A549 (cell line): ENCODE results near the gene CLCF1. TPM values are rescaled to one million over a fixed set of nuclear protein-coding genes. Genes with fewer than 3 reads are reported as not detected.

Source experiments
- polyA plus RNA-seq, 4 experiments: library from polyadenylated mRNA; depleted of rRNA in 3 of 4; stranded (reverse); fragments of >200 nt; fragmentation: RNase III in 1 of 4; extraction: RNeasy Plus Mini Kit Qiagen cat#74134 plus additional on column Dnase treatment in 1 of 4; gene quantifications; 2 replicates in 3 of 4; 3 replicates in 1 of 4; pipeline ENCODE4 v1.2.3, GENCODE V29; 2011 to 2017
- small RNA-seq, 6 experiments: library from RNA; depleted of rRNA; stranded (forward); fragments of <200 nt; gene quantifications; one replicate each; pipeline ENCODE3, GENCODE V24; 2012

Gene CLCF1
- polyA plus RNA-seq, 2 of the 4 experiments (the other 2 are of a cell fraction) = 23.9 to 31.0 TPM

Small RNAs within 50 kb of the gene (small RNA-seq; reads per million reads assigned to genes)
- 0 to 1.7 (median 0) reads per million in 6 experiments for gene RN7SKP239
- gene RNU6-1238P = 0 reads per million in 6 experiments

Other genes with a start within 250 kb of the CLCF1 start
- gene GRK2, start 107.1 kb downstream of the CLCF1 start, polyA plus RNA-seq (2011; rRNA removed) = 20.1 and 20.5 TPM in 2 replicates
- gene GRK2, start 107.1 kb downstream of the CLCF1 start, polyA plus RNA-seq (2017; fragmentation: RNase III; extraction: RNeasy Plus Mini Kit Qiagen cat#74134 plus additional on column Dnase treatment) = 27.0 to 29.7 TPM (median 29.5 TPM) in 3 replicates
- gene ANKRD13D, start 84.3 kb downstream of the CLCF1 start, polyA plus RNA-seq (2011; rRNA removed) = 15.4 and 17.0 TPM in 2 replicates
- gene ANKRD13D, start 84.3 kb downstream of the CLCF1 start, polyA plus RNA-seq (2017; fragmentation: RNase III; extraction: RNeasy Plus Mini Kit Qiagen cat#74134 plus additional on column Dnase treatment) = 22.5 to 24.5 TPM (median 24.2 TPM) in 3 replicates
- 13.7 and 13.9 TPM in 2 replicates for gene SSH3, start 70.1 kb downstream of the CLCF1 start, polyA plus RNA-seq (2011; rRNA removed)
- 18.6 to 24.1 TPM (median 23.8 TPM) in 3 replicates for gene SSH3, start 70.1 kb downstream of the CLCF1 start, polyA plus RNA-seq (2017; fragmentation: RNase III; extraction: RNeasy Plus Mini Kit Qiagen cat#74134 plus additional on column Dnase treatment)
- 140 and 157 TPM in 2 replicates for gene POLD4, start 20.1 kb downstream of the CLCF1 start, polyA plus RNA-seq (2011; rRNA removed)
- gene POLD4, start 20.1 kb downstream of the CLCF1 start, polyA plus RNA-seq (2017; fragmentation: RNase III; extraction: RNeasy Plus Mini Kit Qiagen cat#74134 plus additional on column Dnase treatment) = 131 to 159 TPM (median 148 TPM) in 3 replicates
- 19.0 and 19.6 TPM in 2 replicates for gene RAD9A, start 18.4 kb upstream of the CLCF1 start, polyA plus RNA-seq (2011; rRNA removed)
- 41.6 to 43.7 TPM (median 43.0 TPM) in 3 replicates for gene RAD9A, start 18.4 kb upstream of the CLCF1 start, polyA plus RNA-seq (2017; fragmentation: RNase III; extraction: RNeasy Plus Mini Kit Qiagen cat#74134 plus additional on column Dnase treatment)
- 174 and 178 TPM in 2 replicates for gene PPP1CA, start 28.3 kb upstream of the CLCF1 start, polyA plus RNA-seq (2011; rRNA removed)
- 200 to 208 TPM (median 205 TPM) in 3 replicates for gene PPP1CA, start 28.3 kb upstream of the CLCF1 start, polyA plus RNA-seq (2017; fragmentation: RNase III; extraction: RNeasy Plus Mini Kit Qiagen cat#74134 plus additional on column Dnase treatment)
- not detected in 2 replicates for gene TBC1D10C, start 30.5 kb upstream of the CLCF1 start, polyA plus RNA-seq (2011; rRNA removed)
- 0.08 TPM in 1 of 3 replicates, not detected in the others for gene TBC1D10C, start 30.5 kb upstream of the CLCF1 start, polyA plus RNA-seq (2017; fragmentation: RNase III; extraction: RNeasy Plus Mini Kit Qiagen cat#74134 plus additional on column Dnase treatment)
- gene CARNS1, start 42.1 kb upstream of the CLCF1 start, polyA plus RNA-seq (2011; rRNA removed) = 0.08 and 0.15 TPM in 2 replicates
- gene CARNS1, start 42.1 kb upstream of the CLCF1 start, polyA plus RNA-seq (2017; fragmentation: RNase III; extraction: RNeasy Plus Mini Kit Qiagen cat#74134 plus additional on column Dnase treatment) = 0.09 to 0.12 TPM (median 0.10 TPM) in 3 replicates
- 34.6 and 40.9 TPM in 2 replicates for gene RPS6KB2, start 54.9 kb upstream of the CLCF1 start, polyA plus RNA-seq (2011; rRNA removed)
- gene RPS6KB2, start 54.9 kb upstream of the CLCF1 start, polyA plus RNA-seq (2017; fragmentation: RNase III; extraction: RNeasy Plus Mini Kit Qiagen cat#74134 plus additional on column Dnase treatment) = 45.4 to 49.2 TPM (median 47.9 TPM) in 3 replicates
- 0.19 and 0.34 TPM in 2 replicates for gene PTPRCAP, start 64.1 kb upstream of the CLCF1 start, polyA plus RNA-seq (2011; rRNA removed)
- gene PTPRCAP, start 64.1 kb upstream of the CLCF1 start, polyA plus RNA-seq (2017; fragmentation: RNase III; extraction: RNeasy Plus Mini Kit Qiagen cat#74134 plus additional on column Dnase treatment) = 0.25 to 0.56 TPM (median 0.36 TPM) in 3 replicates
- gene CORO1B, start 69.9 kb upstream of the CLCF1 start, polyA plus RNA-seq (2011; rRNA removed) = 34.6 and 38.0 TPM in 2 replicates
- 37.9 to 46.0 TPM (median 44.2 TPM) in 3 replicates for gene CORO1B, start 69.9 kb upstream of the CLCF1 start, polyA plus RNA-seq (2017; fragmentation: RNase III; extraction: RNeasy Plus Mini Kit Qiagen cat#74134 plus additional on column Dnase treatment)
- not detected in 2 replicates for gene GPR152, start 79.1 kb upstream of the CLCF1 start, polyA plus RNA-seq (2011; rRNA removed)
- gene GPR152, start 79.1 kb upstream of the CLCF1 start, polyA plus RNA-seq (2017; fragmentation: RNase III; extraction: RNeasy Plus Mini Kit Qiagen cat#74134 plus additional on column Dnase treatment) = not detected in 3 replicates
- not detected in 2 replicates for gene CABP4, start 81.8 kb upstream of the CLCF1 start, polyA plus RNA-seq (2011; rRNA removed)
- not detected in 3 replicates for gene CABP4, start 81.8 kb upstream of the CLCF1 start, polyA plus RNA-seq (2017; fragmentation: RNase III; extraction: RNeasy Plus Mini Kit Qiagen cat#74134 plus additional on column Dnase treatment)
- gene TMEM134, start 95.7 kb upstream of the CLCF1 start, polyA plus RNA-seq (2011; rRNA removed) = 18.1 and 18.8 TPM in 2 replicates
- 18.0 to 20.6 TPM (median 18.9 TPM) in 3 replicates for gene TMEM134, start 95.7 kb upstream of the CLCF1 start, polyA plus RNA-seq (2017; fragmentation: RNase III; extraction: RNeasy Plus Mini Kit Qiagen cat#74134 plus additional on column Dnase treatment)
- gene AIP, start 109.4 kb upstream of the CLCF1 start, polyA plus RNA-seq (2011; rRNA removed) = 50.8 and 56.3 TPM in 2 replicates
- 57.1 to 74.1 TPM (median 68.8 TPM) in 3 replicates for gene AIP, start 109.4 kb upstream of the CLCF1 start, polyA plus RNA-seq (2017; fragmentation: RNase III; extraction: RNeasy Plus Mini Kit Qiagen cat#74134 plus additional on column Dnase treatment)
- 13.0 and 14.2 TPM in 2 replicates for gene PITPNM1, start 131.8 kb upstream of the CLCF1 start, polyA plus RNA-seq (2011; rRNA removed)
- gene PITPNM1, start 131.8 kb upstream of the CLCF1 start, polyA plus RNA-seq (2017; fragmentation: RNase III; extraction: RNeasy Plus Mini Kit Qiagen cat#74134 plus additional on column Dnase treatment) = 32.6 to 42.0 TPM (median 36.4 TPM) in 3 replicates
- 36.6 and 38.7 TPM in 2 replicates for gene CDK2AP2, start 134.6 kb upstream of the CLCF1 start, polyA plus RNA-seq (2011; rRNA removed)
- gene CDK2AP2, start 134.6 kb upstream of the CLCF1 start, polyA plus RNA-seq (2017; fragmentation: RNase III; extraction: RNeasy Plus Mini Kit Qiagen cat#74134 plus additional on column Dnase treatment) = 47.8 to 53.1 TPM (median 51.3 TPM) in 3 replicates
- gene CABP2, start 149.8 kb upstream of the CLCF1 start, polyA plus RNA-seq (2011; rRNA removed) = not detected in 2 replicates
- gene CABP2, start 149.8 kb upstream of the CLCF1 start, polyA plus RNA-seq (2017; fragmentation: RNase III; extraction: RNeasy Plus Mini Kit Qiagen cat#74134 plus additional on column Dnase treatment) = not detected in 3 replicates
- 1,034 and 1,447 TPM in 2 replicates for gene GSTP1, start 210.2 kb upstream of the CLCF1 start, polyA plus RNA-seq (2011; rRNA removed)
- 971 to 1,024 TPM (median 991 TPM) in 3 replicates for gene GSTP1, start 210.2 kb upstream of the CLCF1 start, polyA plus RNA-seq (2017; fragmentation: RNase III; extraction: RNeasy Plus Mini Kit Qiagen cat#74134 plus additional on column Dnase treatment)
- 78.8 and 95.1 TPM in 2 replicates for gene NDUFV1, start 233.3 kb upstream of the CLCF1 start, polyA plus RNA-seq (2011; rRNA removed)
- gene NDUFV1, start 233.3 kb upstream of the CLCF1 start, polyA plus RNA-seq (2017; fragmentation: RNase III; extraction: RNeasy Plus Mini Kit Qiagen cat#74134 plus additional on column Dnase treatment) = 163 to 176 TPM (median 164 TPM) in 3 replicates